Amniotic stem cell (primary cell): ENCODE measurements around the gene TMCC1.

Source experiments
- DNase-seq: peaks from one replicate; lab custom pipeline; 2025; lab: John Stamatoyannopoulos, UW

The TMCC1 gene

DNA sequence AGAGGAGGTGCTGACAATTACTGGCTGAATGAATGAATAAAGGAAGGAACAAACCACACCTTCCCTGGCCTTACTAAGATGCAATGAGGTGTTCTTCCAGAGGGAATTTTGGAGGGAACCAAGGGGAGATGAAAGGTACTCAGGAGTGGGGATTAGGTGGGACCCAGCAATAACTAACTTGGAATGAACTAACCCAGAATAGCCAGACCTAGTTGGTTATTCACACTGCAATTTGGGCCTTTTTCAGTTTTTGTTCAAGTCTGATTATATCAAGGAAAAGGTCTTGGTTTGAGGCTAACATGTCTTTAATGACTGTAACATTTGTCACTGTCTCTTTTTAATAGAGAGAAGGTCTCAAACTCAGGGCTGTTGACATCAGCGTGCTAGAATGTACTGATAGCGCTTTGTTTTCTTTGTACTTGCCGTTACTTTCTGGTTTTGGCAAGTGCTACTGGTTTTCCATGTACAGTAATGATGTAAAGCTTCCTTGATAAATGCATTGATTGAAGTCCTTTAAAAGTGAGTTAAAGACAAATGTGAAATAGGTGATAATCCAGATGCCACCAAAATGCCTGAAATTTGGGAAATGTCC, 283.8 kb downstream of the TMCC1 start:
- no peak for DNase-seq

GRCh38 chr3:129608936-129609590, 284.4 kb downstream of the TMCC1 start:
- DNase-seq = no peak

GRCh38 chr3:129608087-129608935, 285.2 kb downstream of the TMCC1 start:
- no peak for DNase-seq

GRCh38 chr3:129607391-129608068, 286.0 kb downstream of the TMCC1 start:
- no peak for DNase-seq

DNA sequence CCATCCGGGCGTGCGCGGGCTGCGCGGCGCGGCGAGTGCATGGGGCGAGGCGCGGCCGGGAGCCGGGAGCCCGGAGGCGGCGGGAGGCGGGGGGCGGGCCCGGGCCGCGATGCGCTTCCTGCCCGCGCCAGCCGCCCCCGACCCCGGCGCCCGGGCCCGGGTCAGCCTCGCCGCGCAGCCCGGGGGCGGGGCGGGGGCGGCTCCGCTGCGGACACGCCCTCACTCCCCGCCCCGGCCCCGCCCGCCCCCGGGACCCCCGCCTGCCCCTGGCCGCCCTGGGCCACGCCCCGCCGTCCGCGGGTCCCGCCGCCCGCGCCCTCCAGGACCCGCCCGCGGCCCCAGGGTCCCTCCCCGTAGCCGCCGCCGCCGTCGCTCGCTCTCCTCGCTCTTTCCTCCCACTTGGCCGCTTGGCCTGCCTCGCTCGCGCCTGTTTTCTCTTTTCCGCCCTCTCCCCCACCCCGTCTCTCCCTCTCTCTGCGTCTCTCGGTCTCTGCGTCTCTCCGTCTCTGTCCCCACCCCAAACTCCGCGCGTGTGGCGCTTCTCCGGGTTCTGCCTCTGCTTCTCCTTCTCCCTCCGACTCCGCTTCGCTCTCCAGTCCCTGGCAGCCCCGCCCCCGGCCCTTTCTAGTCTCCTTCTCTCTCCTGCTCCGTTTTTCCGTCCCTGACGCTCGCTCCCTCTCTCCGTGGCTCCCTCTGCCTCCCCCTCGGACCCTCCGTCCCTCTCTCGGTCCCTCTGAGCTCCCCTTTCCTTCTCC, 286.7 kb downstream of the TMCC1 start, which contains the start of gene PLXND1:
Gene PLXND1 (minus strand): TSS at position 41 of the 755 bp plus-strand sequence. CDS start 37 bp downstream, at position 4.
- no peak for DNase-seq

- no peak for DNase-seq
Observed at GRCh38 chr3:129605922-129606635, 287.4 kb downstream of the TMCC1 start.

DNA sequence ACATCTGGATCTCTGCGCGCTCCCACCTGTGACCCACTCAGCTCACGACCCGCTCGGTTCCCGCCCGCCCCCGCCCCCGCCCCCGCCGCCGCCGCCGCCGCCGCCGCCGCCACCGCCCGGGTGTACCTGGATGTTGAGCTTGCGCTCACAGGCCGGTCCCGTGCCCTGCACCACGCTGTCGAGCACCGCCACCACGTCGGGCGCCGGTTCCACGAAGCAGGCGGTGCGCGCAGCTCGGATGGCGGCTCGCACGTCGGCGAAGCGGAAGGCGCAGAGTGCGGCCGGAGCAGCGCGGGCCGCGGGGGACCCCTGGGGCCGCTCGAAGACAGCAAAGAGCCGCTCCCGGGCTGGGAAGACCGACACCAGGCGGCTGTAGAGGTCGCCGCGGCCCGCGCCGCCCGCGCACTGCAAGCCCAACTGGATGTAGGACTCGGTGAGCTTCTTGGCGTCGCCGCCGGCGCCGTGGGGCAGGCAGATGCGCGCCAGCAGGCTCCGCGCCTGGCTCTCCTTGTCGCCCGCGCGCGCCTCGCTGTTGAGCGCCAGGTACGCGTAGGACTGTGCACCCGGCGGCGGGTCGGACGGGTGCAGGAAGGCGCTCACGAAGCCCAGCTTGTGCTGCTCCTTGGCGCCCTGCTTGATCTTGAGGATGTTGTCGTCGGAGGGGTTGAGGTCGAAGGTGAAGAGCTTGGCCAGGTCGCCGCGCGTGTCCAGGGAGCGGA, 288.1 kb downstream of the TMCC1 start:
- DNase-seq = no peak

- DNase-seq = no peak
Observed at GRCh38 chr3:129604767-129605166, 288.7 kb downstream of the TMCC1 start.

GRCh38 chr3:129603991-129604749, 289.3 kb downstream of the TMCC1 start:
- no peak for DNase-seq

DNA sequence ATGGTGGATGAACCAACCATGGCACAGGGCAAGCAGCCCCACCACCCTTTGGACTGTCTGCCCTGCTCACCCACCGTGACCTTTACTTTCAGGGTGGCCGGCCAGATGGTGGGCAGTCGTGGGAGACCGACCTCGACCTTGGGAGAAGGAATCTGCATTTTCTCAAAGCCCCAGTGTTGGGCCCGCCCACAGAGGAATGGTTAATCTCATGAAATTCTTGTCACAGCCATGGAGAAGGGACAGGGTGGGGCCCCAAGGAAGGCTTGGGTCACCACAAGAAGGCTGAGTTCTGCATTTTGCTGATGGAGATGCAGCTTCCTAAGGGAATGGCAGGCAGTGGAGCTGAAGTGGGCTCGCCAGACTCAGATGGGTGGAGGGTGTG, 290.0 kb downstream of the TMCC1 start:
- DNase-seq = no peak

GRCh38 chr3:129602730-129603560, 290.6 kb downstream of the TMCC1 start:
- peak; percentile 55 for DNase-seq

- no peak for DNase-seq
Observed at GRCh38 chr3:129602309-129602708, 291.2 kb downstream of the TMCC1 start.

DNA sequence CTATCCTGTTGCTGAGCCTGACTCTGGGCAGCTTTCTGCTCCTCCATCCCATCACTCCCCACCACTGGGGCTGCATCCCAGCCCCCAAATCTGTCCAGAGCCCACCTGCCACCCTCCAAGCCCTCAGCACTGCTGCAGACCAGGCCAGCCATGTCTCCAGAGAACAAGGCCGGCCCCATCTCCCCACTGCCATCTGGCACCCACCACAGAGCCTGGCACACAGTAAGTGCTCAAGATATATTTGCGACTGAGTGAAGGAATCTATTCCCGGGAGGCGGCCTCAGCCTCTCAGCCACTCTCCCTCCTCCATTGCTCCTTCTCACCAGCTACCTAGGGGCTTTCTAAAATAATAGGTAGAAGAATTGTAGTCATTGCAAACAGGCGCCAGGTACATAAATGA, 291.8 kb downstream of the TMCC1 start:
- no peak for DNase-seq

GRCh38 chr3:129600348-129600747, 293.2 kb downstream of the TMCC1 start:
- no peak for DNase-seq

GRCh38 chr3:129599607-129600006, 293.9 kb downstream of the TMCC1 start:
- DNase-seq = no peak

GRCh38 chr3:129599073-129599472, 294.4 kb downstream of the TMCC1 start:
- no peak for DNase-seq

GRCh38 chr3:129598484-129598883, 295.0 kb downstream of the TMCC1 start:
- no peak for DNase-seq

- DNase-seq = no peak
Observed at GRCh38 chr3:129598000-129598381, 295.5 kb downstream of the TMCC1 start.
